ES-I3 (cell line): ENCODE results near the gene LDHB.
"Not testable (repeated sequence)": the region's sequence is repeated elsewhere in the genome, so short reads cannot be mapped to it uniquely, and the experiment has no call there.

Experiments used
- H3K36me3 ChIP-seq: 2 replicates; pipeline ENCODE4 v1.6.1; 2013; ENCODE audit warnings: mild to moderate bottlenecking, low read length, control low read depth, moderate library complexity; ENCODE audit not compliant: insufficient read depth
- H3K4me1 ChIP-seq: 2 replicates; pipeline ENCODE4 v1.6.1; 2013; ENCODE audit warnings: mild to moderate bottlenecking, control low read depth, low read length; ENCODE audit not compliant: insufficient read depth
- H3K9ac ChIP-seq: 2 replicates; pipeline ENCODE4 v1.6.1; 2013; ENCODE audit warnings: low read depth, mild to moderate bottlenecking, low read length, moderate library complexity
- H3K9me3 ChIP-seq: 2 replicates; pipeline ENCODE4 v1.6.1; 2013; ENCODE audit warnings: mild to moderate bottlenecking, low read length, moderate library complexity; ENCODE audit not compliant: control insufficient read depth, insufficient read depth

Gene LDHB

GRCh38 chr12:21675641-21676040 is 18.0 kb upstream of the LDHB start:
- H3K4me1 ChIP-seq, result no peaks in the 10 kb centered on the region
- H3K9ac ChIP-seq, result no peak overlapping the region
- no peaks in the 10 kb centered on the region for H3K9me3 ChIP-seq
- H3K36me3 ChIP-seq, result no peaks in the 10 kb centered on the region

- no peaks in the 10 kb centered on the region for H3K4me1 ChIP-seq
- no peaks in the 10 kb centered on the region for H3K36me3 ChIP-seq
- no peak overlapping the region for H3K9ac ChIP-seq
- H3K9me3 ChIP-seq, result no peaks in the 10 kb centered on the region
Measured at GRCh38 chr12:21675096-21675495, 17.5 kb upstream of the LDHB start.

GRCh38 chr12:21673830-21674552 is 16.3 kb upstream of the LDHB start:
- not testable (repeated sequence) for H3K4me1 ChIP-seq, H3K36me3 ChIP-seq, H3K9me3 ChIP-seq, H3K9ac ChIP-seq

- Histone ChIP-seq H3K36me3 (no peaks in the 10 kb centered on the region), H3K4me1 (no peaks in the 10 kb centered on the region), H3K9ac (no peak overlapping the region), H3K9me3 (no peaks in the 10 kb centered on the region)
Measured at GRCh38 chr12:21672146-21672545, 14.5 kb upstream of the LDHB start.

- H3K9ac ChIP-seq, result no peak overlapping the region
- H3K4me1 ChIP-seq, result no peaks in the 10 kb centered on the region
- H3K36me3 ChIP-seq, result no peaks in the 10 kb centered on the region
- H3K9me3 ChIP-seq, result no peaks in the 10 kb centered on the region
Measured at GRCh38 chr12:21666722-21667121, 9.1 kb upstream of the LDHB start.

- H3K9ac ChIP-seq, result no peak overlapping the region
- no peaks in the 10 kb centered on the region for H3K4me1 ChIP-seq
- H3K36me3 ChIP-seq, result no peaks in the 10 kb centered on the region
- no peaks in the 10 kb centered on the region for H3K9me3 ChIP-seq
Measured at GRCh38 chr12:21665816-21666215, 8.2 kb upstream of the LDHB start.

GRCh38 chr12:21662122-21662792 is 4.6 kb upstream of the LDHB start:
- Histone ChIP-seq H3K4me1 (no peaks in the 10 kb centered on the region), H3K36me3 (no peaks in the 10 kb centered on the region), H3K9me3 (no peaks in the 10 kb centered on the region), H3K9ac (no peak overlapping the region)

- not testable (repeated sequence) for H3K9me3 ChIP-seq, H3K4me1 ChIP-seq
Measured at GRCh38 chr12:21661396-21662093, 3.9 kb upstream of the LDHB start.

GRCh38 chr12:21659383-21659782 is 1.7 kb upstream of the LDHB start:
- H3K9ac ChIP-seq, result no peak overlapping the region
- H3K36me3 ChIP-seq, result peaks cover 2% of the 10 kb centered on the region; the same call in 1 of the 2 replicates
- no peaks in the 10 kb centered on the region for H3K9me3 ChIP-seq
- peaks cover 8% of the 10 kb centered on the region; the same call in 1 of the 2 replicates for H3K4me1 ChIP-seq

More at GRCh38 chr12:21661396-21662093, 3.9 kb upstream of the LDHB start:
- H3K9ac ChIP-seq, H3K36me3 ChIP-seq: not testable (repeated sequence)

GRCh38 chr12:21656905-21657325 is 727 bp downstream of the LDHB start:
- Histone ChIP-seq H3K4me1 (peaks cover 8% of the 10 kb centered on the region; the same call in 1 of the 2 replicates), H3K36me3 (peaks cover 9% of the 10 kb centered on the region), H3K9me3 (no peaks in the 10 kb centered on the region), H3K9ac (peak overlapping the region; percentile 94)

GRCh38 chr12:21655591-21655990 is 2.1 kb downstream of the LDHB start:
- H3K36me3 ChIP-seq, result peaks cover 9% of the 10 kb centered on the region
- no peaks in the 10 kb centered on the region for H3K9me3 ChIP-seq
- H3K9ac ChIP-seq, result 0 out of 2 replicates have a peak overlapping the region, but pooled peaks have one; percentile 94
- peaks cover 8% of the 10 kb centered on the region; the same call in 1 of the 2 replicates for H3K4me1 ChIP-seq

- Histone ChIP-seq H3K9me3 (no peaks in the 10 kb centered on the region), H3K4me1 (peaks cover 14% of the 10 kb centered on the region; the same call in 1 of the 2 replicates), H3K36me3 (peaks cover 22% of the 10 kb centered on the region), H3K9ac (no peak overlapping the region)
Measured at GRCh38 chr12:21651821-21652220, 5.8 kb downstream of the LDHB start.

- Histone ChIP-seq H3K36me3 (peaks cover 23% of the 10 kb centered on the region), H3K9me3 (no peaks in the 10 kb centered on the region), H3K4me1 (peaks cover 20% of the 10 kb centered on the region), H3K9ac (no peak overlapping the region)
Measured at GRCh38 chr12:21650997-21651396, 6.6 kb downstream of the LDHB start.

GRCh38 chr12:21649034-21649433 is 8.6 kb downstream of the LDHB start:
- Histone ChIP-seq H3K4me1 (peaks cover 24% of the 10 kb centered on the region), H3K36me3 (peaks cover 23% of the 10 kb centered on the region), H3K9me3 (no peaks in the 10 kb centered on the region), H3K9ac (no peak overlapping the region)
